ENCODE measurements around the gene ULBP3.

GRCh38 chr6:150044621-150045145, 24.2 kb downstream of the ULBP3 start:
- no peak for TF ChIP-seq CTCF (IDR thresholded peaks at IDR 0.05; ENCODE audit: low read length)
- TF ChIP-seq EZH2 (IDR thresholded peaks at IDR 0.05; ENCODE audit: borderline replicate concordance, low read length), result no peak
